ENCODE measurements around the gene CC2D2B.

DNA sequence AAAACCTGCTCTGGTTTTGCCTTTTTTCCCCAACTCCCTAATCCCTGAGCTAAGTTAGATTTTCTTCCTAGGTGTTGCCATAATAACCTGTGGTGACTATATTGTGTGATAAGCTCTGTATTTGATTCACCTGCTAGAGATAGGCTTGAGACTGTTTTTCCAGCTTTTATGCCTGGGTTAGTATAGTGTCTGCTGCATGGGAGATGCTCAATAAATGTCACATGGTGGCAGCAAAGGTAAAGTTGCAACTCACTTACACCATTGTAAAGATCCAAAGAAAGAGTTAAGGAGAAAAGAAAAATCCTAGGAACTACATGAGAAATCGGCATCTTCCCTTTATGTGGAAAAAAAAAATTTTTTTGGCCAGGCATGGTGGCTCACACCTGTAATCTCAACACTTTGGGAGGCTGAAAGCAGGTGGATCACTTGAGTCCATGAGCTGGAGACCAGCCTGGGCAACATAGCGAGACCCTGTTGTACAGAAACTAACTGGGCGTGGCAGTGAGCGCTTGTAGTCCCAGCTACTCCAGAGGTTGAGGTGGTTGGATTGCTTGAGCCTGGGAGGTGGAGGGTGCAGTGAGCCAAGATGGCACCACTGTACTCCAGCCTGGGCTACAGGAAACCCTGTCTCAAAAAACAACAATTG, 139.4 kb downstream of the CC2D2B start:
- TF ChIP-seq, protein P1, sequence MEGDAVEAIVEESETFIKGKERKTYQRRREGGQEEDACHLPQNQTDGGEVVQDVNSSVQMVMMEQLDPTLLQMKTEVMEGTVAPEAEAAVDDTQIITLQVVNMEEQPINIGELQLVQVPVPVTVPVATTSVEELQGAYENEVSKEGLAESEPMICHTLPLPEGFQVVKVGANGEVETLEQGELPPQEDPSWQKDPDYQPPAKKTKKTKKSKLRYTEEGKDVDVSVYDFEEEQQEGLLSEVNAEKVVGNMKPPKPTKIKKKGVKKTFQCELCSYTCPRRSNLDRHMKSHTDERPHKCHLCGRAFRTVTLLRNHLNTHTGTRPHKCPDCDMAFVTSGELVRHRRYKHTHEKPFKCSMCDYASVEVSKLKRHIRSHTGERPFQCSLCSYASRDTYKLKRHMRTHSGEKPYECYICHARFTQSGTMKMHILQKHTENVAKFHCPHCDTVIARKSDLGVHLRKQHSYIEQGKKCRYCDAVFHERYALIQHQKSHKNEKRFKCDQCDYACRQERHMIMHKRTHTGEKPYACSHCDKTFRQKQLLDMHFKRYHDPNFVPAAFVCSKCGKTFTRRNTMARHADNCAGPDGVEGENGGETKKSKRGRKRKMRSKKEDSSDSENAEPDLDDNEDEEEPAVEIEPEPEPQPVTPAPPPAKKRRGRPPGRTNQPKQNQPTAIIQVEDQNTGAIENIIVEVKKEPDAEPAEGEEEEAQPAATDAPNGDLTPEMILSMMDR (conservative IDR thresholded peaks at IDR 0.05; ENCODE audit: low read depth, low read length) = no peak
- TF ChIP-seq EZH2phosphoT487 (IDR thresholded peaks at IDR 0.05; ENCODE audit: borderline replicate concordance, low read length) (no peak), EZH2 (IDR thresholded peaks at IDR 0.05; ENCODE audit: low read length, unreplicated experiment) (no peak)

Data from PC-3 (cell line).